ENCODE data around the gene PDE4D.

The PDE4D gene

GRCh38 chr5:59140133-59140532 is 753.4 kb downstream of the PDE4D start:
- DNase-seq (ENCODE audit: low read depth in 2 of 2), result no peak

GRCh38 chr5:59139695-59140094 is 753.8 kb downstream of the PDE4D start:
- no peak for DNase-seq (ENCODE audit: low read depth in 2 of 2)

GRCh38 chr5:59138509-59138908 is 755.0 kb downstream of the PDE4D start:
- DNase-seq (ENCODE audit: low read depth in 2 of 2), result no peak

DNA sequence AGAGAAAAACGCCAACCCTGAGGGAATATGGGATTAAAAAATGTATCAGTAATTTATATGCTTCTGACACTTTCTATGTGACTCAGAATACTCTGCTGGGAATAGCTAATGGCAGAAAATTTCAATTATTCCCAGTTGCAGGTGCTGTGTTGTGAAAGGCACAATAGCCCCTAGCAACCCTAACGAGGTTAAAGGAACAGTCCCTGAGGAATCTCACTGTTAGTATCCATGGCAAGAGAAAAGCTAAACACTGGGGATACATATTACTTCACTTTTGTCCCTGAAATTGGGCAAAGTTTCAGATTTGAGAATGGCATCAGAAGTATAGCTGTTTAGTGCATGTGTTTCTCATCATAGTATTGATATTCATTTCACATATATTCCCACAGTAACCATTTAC is 755.7 kb downstream of the PDE4D start:
- no peak for DNase-seq (ENCODE audit: low read depth in 2 of 2)

GRCh38 chr5:59136549-59136948 is 757.0 kb downstream of the PDE4D start:
- DNase-seq (ENCODE audit: low read depth in 2 of 2), result no peak

DNA sequence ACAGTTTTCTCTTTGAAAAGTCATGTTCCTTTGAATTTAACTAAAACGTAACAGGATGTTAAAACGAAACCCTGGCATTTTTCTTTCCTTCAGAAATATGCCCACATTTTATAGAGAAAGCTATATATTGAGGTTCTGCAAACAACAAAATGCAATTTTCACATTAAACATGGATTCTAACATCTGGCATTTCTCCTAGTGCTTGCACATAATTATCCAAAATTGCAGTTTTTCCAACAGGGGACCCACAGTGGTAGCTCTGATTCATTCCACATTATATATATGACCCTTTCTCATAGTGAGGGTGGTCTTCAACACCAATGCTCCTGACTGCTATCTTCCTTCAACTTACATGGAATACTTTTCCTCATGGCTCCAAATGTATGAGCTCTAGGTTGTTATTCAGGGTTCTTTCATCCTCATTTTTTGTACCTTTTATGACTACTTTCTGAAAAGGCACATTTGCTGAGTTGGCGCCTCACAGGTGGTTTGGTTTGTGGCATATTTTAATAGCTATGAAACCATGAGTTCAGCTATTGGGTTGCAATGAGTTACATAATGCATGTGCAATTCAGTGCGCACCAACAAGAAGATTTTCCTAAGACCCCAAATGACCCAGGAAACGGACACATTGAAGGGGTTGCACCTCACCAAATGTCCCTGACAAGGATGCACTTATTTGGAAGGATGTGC is 758.9 kb downstream of the PDE4D start:
- DNase-seq (ENCODE audit: low read depth in 2 of 2), result no peak

DNA sequence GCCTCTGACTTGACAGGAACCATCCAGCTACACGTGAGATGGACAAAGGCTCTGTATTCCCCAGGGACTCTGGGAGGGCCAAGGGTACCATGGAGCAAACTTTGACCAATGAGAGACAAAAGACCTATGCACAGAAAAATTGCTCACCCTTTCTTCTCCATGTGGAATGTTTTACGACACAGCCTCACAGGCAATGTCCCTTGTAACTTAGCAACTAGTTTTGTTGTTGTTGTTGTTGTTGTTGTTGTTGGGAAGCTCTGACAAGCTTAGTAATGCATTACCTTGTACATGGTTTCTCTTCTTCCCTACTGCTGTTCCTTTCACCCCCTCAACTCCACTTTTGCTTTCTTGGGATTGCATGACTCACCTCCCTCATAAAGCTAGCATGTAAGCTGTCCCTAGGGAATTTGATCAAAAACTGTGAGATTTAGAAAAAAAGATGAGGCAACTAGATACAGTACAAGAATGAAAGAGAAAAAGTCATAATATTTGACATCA is 759.7 kb downstream of the PDE4D start:
- DNase-seq (ENCODE audit: low read depth in 2 of 2), result no peak

- no peak for DNase-seq (ENCODE audit: low read depth in 2 of 2)
Measured at GRCh38 chr5:59132131-59132530, 761.4 kb downstream of the PDE4D start.

GRCh38 chr5:59130431-59130830 is 763.1 kb downstream of the PDE4D start:
- no peak for DNase-seq (ENCODE audit: low read depth in 2 of 2)

GRCh38 chr5:59128646-59129290 is 764.8 kb downstream of the PDE4D start:
- no peak for DNase-seq (ENCODE audit: low read depth in 2 of 2)

- no peak for DNase-seq (ENCODE audit: low read depth in 2 of 2)
Measured at GRCh38 chr5:59126708-59127573, 766.6 kb downstream of the PDE4D start.

GRCh38 chr5:59126016-59126707 is 767.4 kb downstream of the PDE4D start:
- DNase-seq (ENCODE audit: low read depth in 2 of 2), result no peak

GRCh38 chr5:59125011-59125961 is 768.2 kb downstream of the PDE4D start:
- no peak for DNase-seq (ENCODE audit: low read depth in 2 of 2)

- no peak for DNase-seq (ENCODE audit: low read depth in 2 of 2)
Measured at GRCh38 chr5:59123595-59124561, 769.6 kb downstream of the PDE4D start.

- DNase-seq (ENCODE audit: low read depth in 2 of 2), result no peak
Measured at GRCh38 chr5:59119480-59119879, 774.0 kb downstream of the PDE4D start.

DNA sequence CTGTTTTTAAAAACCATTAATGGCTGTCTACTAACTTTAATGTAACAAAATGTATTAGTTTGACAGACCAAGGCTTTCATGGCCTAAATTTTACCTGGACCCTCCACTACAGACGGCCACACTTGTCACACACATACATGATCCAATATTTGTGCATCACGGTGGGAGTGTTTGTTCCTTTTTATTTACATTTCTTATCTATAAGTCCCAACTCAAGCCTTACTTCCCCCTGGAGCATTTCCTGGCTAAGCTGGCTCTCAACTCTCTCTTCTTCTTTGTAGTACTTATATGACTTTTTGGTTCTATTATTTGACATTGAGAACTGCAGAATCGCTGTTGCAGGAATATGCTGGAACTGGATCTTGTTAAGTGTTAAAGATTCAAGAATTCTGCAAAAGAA is 776.2 kb downstream of the PDE4D start:
- DNase-seq (ENCODE audit: low read depth in 2 of 2), result no peak

- DNase-seq (ENCODE audit: low read depth in 2 of 2), result no peak
Measured at GRCh38 chr5:59116231-59116865, 777.2 kb downstream of the PDE4D start.

- no peak for DNase-seq (ENCODE audit: low read depth in 2 of 2)
Measured at GRCh38 chr5:59115345-59115744, 778.2 kb downstream of the PDE4D start.

DNA sequence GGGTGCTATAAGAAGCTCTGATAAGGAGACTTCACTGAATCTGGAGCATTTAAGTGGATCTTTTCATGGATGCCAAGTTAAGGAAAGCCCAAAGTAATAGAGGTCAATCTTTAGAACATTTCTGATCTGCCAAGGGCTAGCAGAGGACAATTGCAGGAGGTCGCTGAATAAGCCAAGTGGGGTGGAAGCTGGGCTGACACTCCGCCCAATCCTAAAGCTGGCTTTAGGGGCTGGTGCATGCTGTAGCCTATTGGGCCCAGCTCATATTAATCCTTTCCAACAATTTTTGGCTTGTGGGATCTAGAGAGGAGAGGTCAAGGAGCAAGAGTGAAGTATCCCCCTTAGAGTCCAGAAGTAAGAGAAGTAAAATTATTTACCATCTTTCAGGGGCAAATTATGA is 784.1 kb downstream of the PDE4D start:
- no peak for DNase-seq (ENCODE audit: low read depth in 2 of 2)
